Osteoblast (primary cell): Measurements from ENCODE around the gene AGXT2. TPM values are rescaled to one million over a fixed set of nuclear protein-coding genes. Genes with fewer than 3 reads are reported as not detected.

Source experiments
- DNase-seq: peaks from one replicate; pipeline ENCODE4 v3.0.0; 2011; ENCODE audit warnings: low spot score, mixed read lengths; ENCODE audit not compliant: insufficient read length; ENCODE audit errors: missing footprints
- H2AFZ ChIP-seq: 2 replicates; pipeline ENCODE4 v1.6.0; 2011; ENCODE audit warnings: mild to moderate bottlenecking, low read length
- H3K27ac ChIP-seq: 2 replicates; pipeline ENCODE4 v1.5.1; 2011; ENCODE audit warnings: mild to moderate bottlenecking, low read depth, low read length, moderate library complexity
- H3K27me3 ChIP-seq: 2 replicates; pipeline ENCODE4 v1.6.0; 2012; ENCODE audit warnings: mild to moderate bottlenecking, control low read depth, inconsistent platforms, low read length, moderate library complexity; ENCODE audit not compliant: insufficient read depth
- H3K36me3 ChIP-seq: 2 replicates; pipeline ENCODE4 v1.5.1; 2011; ENCODE audit warnings: mild to moderate bottlenecking, low read length, control low read depth, moderate library complexity; ENCODE audit not compliant: insufficient read depth
- H3K4me1 ChIP-seq: 2 replicates; pipeline ENCODE4 v1.5.1; 2011; ENCODE audit warnings: mild to moderate bottlenecking, low read length, control low read depth, moderate library complexity; ENCODE audit not compliant: insufficient read depth
- H3K4me2 ChIP-seq: 2 replicates; pipeline ENCODE4 v1.6.0; 2011; ENCODE audit warnings: mild to moderate bottlenecking, low read length; ENCODE audit not compliant: insufficient read depth
- H3K4me3 ChIP-seq: fragments of 200-600 bp; sonication (generic); 3 replicates; pipeline ENCODE4 v1.5.1; 2012; ENCODE audit warnings: mild to moderate bottlenecking, low read length, inconsistent platforms; ENCODE audit not compliant: insufficient read depth
- H3K79me2 ChIP-seq: 2 replicates; pipeline ENCODE4 v1.6.0; 2012; ENCODE audit warnings: mild to moderate bottlenecking, low read length, control low read depth, inconsistent platforms; ENCODE audit not compliant: insufficient read depth
- H3K9me3 ChIP-seq: 2 replicates; pipeline ENCODE4 v1.5.1; 2011; ENCODE audit warnings: low read depth, low read length, control low read depth
- H4K20me1 ChIP-seq: 2 replicates; pipeline ENCODE4 v1.6.0; 2012; ENCODE audit warnings: mild to moderate bottlenecking, low read length, control low read depth; ENCODE audit not compliant: insufficient read depth
- CTCF ChIP-seq: IDR thresholded peaks from 2 replicates; pipeline ENCODE4 v1.5.1; 2011; ENCODE audit warnings: mild to moderate bottlenecking, low read depth, low read length, moderate library complexity; ENCODE audit errors: extremely low read depth
- total RNA-seq: library from RNA; depleted of rRNA; stranded (reverse); fragments of >200 nt; gene quantifications from 2 replicates; pipeline ENCODE4 v1.2.3, GENCODE V29; 2012

Gene AGXT2
- total RNA-seq, 1 donor, result not detected

- Histone ChIP-seq H4K20me1 (no peaks in the 10 kb centered on the region), H3K4me1 (no peaks in the 10 kb centered on the region), H2AFZ (no peak overlapping the region), H3K9me3 (no peaks in the 10 kb centered on the region), H3K79me2 (no peaks in the 10 kb centered on the region), H3K27ac (no peak overlapping the region), H3K36me3 (no peaks in the 10 kb centered on the region), H3K4me3 (no peak overlapping the region), H3K4me2 (no peak overlapping the region), H3K27me3 (no peaks in the 10 kb centered on the region)
- no peak for TF ChIP-seq CTCF
- DNase-seq, result no peak
Observed at GRCh38 chr5:34970552-34970951, 77.2 kb downstream of the AGXT2 start.

DNA sequence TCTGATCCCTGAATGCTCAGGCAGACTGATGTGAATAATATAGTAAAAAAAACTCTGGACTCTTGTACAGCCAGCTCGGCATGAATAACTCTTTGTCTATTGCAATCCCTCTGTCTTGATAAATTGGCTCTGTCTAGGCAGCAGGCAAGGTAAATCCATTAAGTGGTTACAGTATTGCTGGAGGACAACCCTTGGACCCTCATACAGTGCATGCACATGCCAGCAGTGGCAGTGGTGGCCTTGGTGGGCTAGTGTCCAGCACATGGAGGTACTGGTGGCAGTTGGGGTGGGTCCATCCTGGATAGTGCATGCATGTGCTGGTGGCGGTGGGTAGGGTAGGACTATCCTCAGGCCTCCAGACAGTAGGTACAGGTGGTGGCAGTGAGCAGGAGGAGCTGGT lies 79.5 kb downstream of the AGXT2 start:
- no peak overlapping the region for H2AFZ ChIP-seq
- no peaks in the 10 kb centered on the region for H3K27me3 ChIP-seq
- no peak for TF ChIP-seq CTCF
- no peak for DNase-seq
- H3K9me3 ChIP-seq, result no peaks in the 10 kb centered on the region
- H3K79me2 ChIP-seq, result no peaks in the 10 kb centered on the region
- H4K20me1 ChIP-seq, result no peaks in the 10 kb centered on the region
- no peaks in the 10 kb centered on the region for H3K4me1 ChIP-seq
- no peaks in the 10 kb centered on the region for H3K36me3 ChIP-seq
- H3K4me2 ChIP-seq, result no peak overlapping the region
- no peak overlapping the region for H3K27ac ChIP-seq
- no peak overlapping the region for H3K4me3 ChIP-seq

DNA sequence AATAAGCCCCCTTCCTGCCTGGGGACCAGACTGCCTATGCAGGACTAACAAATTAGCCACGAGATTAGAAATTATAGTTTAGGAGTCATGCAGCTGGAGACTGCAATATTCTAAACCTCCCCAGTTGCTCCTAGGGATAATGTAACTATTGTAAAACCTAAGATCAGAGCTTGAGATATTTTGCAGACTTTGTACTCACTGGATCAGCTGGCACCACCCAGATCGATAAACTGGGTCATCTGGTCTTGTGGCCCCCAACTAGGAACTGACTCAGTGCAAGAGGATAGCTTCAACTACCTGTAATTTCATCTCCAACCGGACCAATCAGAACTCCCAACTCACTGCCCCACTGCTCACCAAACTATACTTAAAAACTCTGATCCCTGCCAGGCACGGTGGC lies 80.2 kb downstream of the AGXT2 start:
- DNase-seq, result no peak
- no peak overlapping the region for H3K4me3 ChIP-seq
- TF ChIP-seq CTCF, result no peak
- H3K36me3 ChIP-seq, result no peaks in the 10 kb centered on the region
- H3K27me3 ChIP-seq, result no peaks in the 10 kb centered on the region
- no peaks in the 10 kb centered on the region for H3K79me2 ChIP-seq
- no peak overlapping the region for H3K4me2 ChIP-seq
- H3K27ac ChIP-seq, result no peak overlapping the region
- no peak overlapping the region for H2AFZ ChIP-seq
- H3K4me1 ChIP-seq, result no peaks in the 10 kb centered on the region
- no peaks in the 10 kb centered on the region for H4K20me1 ChIP-seq
- no peaks in the 10 kb centered on the region for H3K9me3 ChIP-seq

DNA sequence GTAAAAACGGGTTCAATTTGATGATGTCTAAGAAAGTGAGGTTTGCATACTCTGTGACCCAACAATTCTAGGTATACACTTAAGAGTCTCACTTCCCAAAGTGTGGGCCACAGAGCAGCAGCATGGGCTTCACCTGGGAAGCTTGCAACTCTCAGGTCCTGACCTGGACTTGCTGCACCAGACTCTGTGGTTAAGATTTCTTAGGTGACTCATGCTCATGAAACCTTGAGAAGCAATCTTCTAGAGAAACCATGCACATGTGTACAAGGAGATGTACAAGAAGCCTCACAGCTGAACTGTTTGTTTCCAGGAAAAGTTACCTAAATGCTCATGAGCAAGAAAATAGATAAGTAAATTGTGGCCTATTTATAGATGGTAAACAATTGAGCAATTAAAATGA lies 88.4 kb downstream of the AGXT2 start:
- H3K27me3 ChIP-seq, result no peaks in the 10 kb centered on the region
- H3K4me2 ChIP-seq, result no peak overlapping the region
- no peak overlapping the region for H2AFZ ChIP-seq
- no peak for TF ChIP-seq CTCF
- H3K36me3 ChIP-seq, result peaks cover 12% of the 10 kb centered on the region
- DNase-seq, result no peak
- no peaks in the 10 kb centered on the region for H3K9me3 ChIP-seq
- no peaks in the 10 kb centered on the region for H3K4me1 ChIP-seq
- H3K4me3 ChIP-seq, result no peak overlapping the region
- no peaks in the 10 kb centered on the region for H4K20me1 ChIP-seq
- no peak overlapping the region for H3K27ac ChIP-seq
- no peaks in the 10 kb centered on the region for H3K79me2 ChIP-seq
